Measurements from ENCODE around the gene RGS1.

RGS1 gene

DNA sequence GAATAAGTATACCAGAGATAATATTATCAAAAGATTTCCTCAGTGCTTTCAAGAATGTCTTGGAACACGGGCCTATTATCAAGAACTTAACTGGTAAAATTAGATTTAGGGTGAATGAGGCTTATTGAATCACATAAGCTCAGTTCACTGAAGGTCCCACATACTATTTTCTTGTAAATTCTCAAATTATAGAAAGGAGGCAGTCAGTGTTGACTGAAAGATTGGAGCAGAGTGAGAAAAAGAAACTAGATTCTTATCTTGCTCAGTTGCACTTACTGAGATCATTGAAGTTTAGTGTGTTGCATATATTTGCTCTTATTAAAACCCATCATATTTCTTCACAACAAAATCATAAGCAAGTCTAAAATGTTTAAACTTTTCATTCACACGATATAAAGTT lies 3.9 kb upstream of the RGS1 start:
- CTCF ChIA-PET, result interaction anchor here (0.6 kb wide), 1 partner anchor 98 kb away, joined by 3 read pairs; no protein-coding TSS in a partner anchor
- POLR2A ChIA-PET, result interaction anchor here (0.7 kb wide), 1 partner anchor 180 kb away, joined by 7 read pairs; no protein-coding TSS in a partner anchor
- TF ChIP-seq ZNF19 (tag by site-specific recombination; IDR thresholded peaks at IDR 0.05; ENCODE audit: low read depth) (no peak), FEZF1 (tag by site-specific recombination; IDR thresholded peaks at IDR 0.05) (no peak), YY2 (tag by site-specific recombination; IDR thresholded peaks at IDR 0.05) (no peak), TSHZ1 (tag by site-specific recombination; IDR thresholded peaks at IDR 0.05; ENCODE audit: borderline replicate concordance) (no peak), ZNF571 (tag by site-specific recombination; IDR thresholded peaks at IDR 0.05) (no peak)
- no peaks in the 10 kb centered on the region for H3K9me3 ChIP-seq (ENCODE audit: control insufficient read depth, insufficient read depth, low read depth, low read length)
- no peak overlapping the region for H3K4me3 ChIP-seq (ENCODE audit: low read depth, low read length)
- H3K27ac ChIP-seq (ENCODE audit: extremely low read depth, low read depth, low read length), result no peak overlapping the region
- no peaks in the 10 kb centered on the region for H3K36me3 ChIP-seq (ENCODE audit: control insufficient read depth in 2 of 2, insufficient read depth in 1 of 2, low read length in 2 of 2)
- no peaks in the 10 kb centered on the region for H3K4me1 ChIP-seq (ENCODE audit: control insufficient read depth, insufficient read depth, low read length)

- ChIA-PET CTCF (no interaction called here), POLR2A (no interaction called here)
- Histone ChIP-seq H3K4me1 (ENCODE audit: control insufficient read depth, insufficient read depth, low read length) (no peaks in the 10 kb centered on the region), H3K27ac (ENCODE audit: extremely low read depth, low read depth, low read length) (no peak overlapping the region), H3K9me3 (ENCODE audit: control insufficient read depth, insufficient read depth, low read depth, low read length) (no peaks in the 10 kb centered on the region), H3K4me3 (ENCODE audit: low read depth, low read length) (no peak overlapping the region), H3K36me3 (ENCODE audit: control insufficient read depth in 2 of 2, insufficient read depth in 1 of 2, low read length in 2 of 2) (no peaks in the 10 kb centered on the region)
- TF ChIP-seq ZNF202 (tag by site-specific recombination; IDR thresholded peaks at IDR 0.05; ENCODE audit: borderline replicate concordance), result no peak
These were observed 2.1 kb upstream of the RGS1 start for GRCh38 chr1:192573499-192573898.

GRCh38 chr1:192574073-192574472 lies 1.5 kb upstream of the RGS1 start:
- TF ChIP-seq ZNF792 (tag by site-specific recombination; IDR thresholded peaks at IDR 0.05) (no peak), SCRT2 (tag by site-specific recombination; IDR thresholded peaks at IDR 0.05) (no peak), ZNF140 (tag by site-specific recombination; IDR thresholded peaks at IDR 0.05) (no peak), ZNF18 (tag by site-specific recombination; IDR thresholded peaks at IDR 0.05) (no peak), BCL11B (tag by site-specific recombination; IDR thresholded peaks at IDR 0.05; ENCODE audit: low read depth) (no peak), ZNF223 (tag by site-specific recombination; IDR thresholded peaks at IDR 0.05) (no peak), ZNF777 (tag by site-specific recombination; IDR thresholded peaks at IDR 0.05; ENCODE audit: borderline replicate concordance) (no peak), ZNF214 (tag by site-specific recombination; IDR thresholded peaks at IDR 0.05; ENCODE audit: borderline replicate concordance) (no peak), ZNF544 (tag by site-specific recombination; IDR thresholded peaks at IDR 0.05) (no peak), MEIS1 (CRISPR knock-in tag; IDR thresholded peaks at IDR 0.05; ENCODE audit: borderline replicate concordance) (no peak), GLI4 (tag by site-specific recombination; IDR thresholded peaks at IDR 0.05) (no peak), ZNF561 (tag by site-specific recombination; IDR thresholded peaks at IDR 0.05; ENCODE audit: borderline replicate concordance) (no peak), ZNF121 (tag by site-specific recombination; IDR thresholded peaks at IDR 0.05) (no peak), KLF16 (tag by site-specific recombination; IDR thresholded peaks at IDR 0.05) (no peak), KLF7 (tag by site-specific recombination; IDR thresholded peaks at IDR 0.05; ENCODE audit: borderline replicate concordance) (no peak), ZSCAN30 (tag by site-specific recombination; IDR thresholded peaks at IDR 0.05) (no peak), ZNF549 (tag by site-specific recombination; IDR thresholded peaks at IDR 0.05) (no peak)
- TF ChIP-seq, protein P1, sequence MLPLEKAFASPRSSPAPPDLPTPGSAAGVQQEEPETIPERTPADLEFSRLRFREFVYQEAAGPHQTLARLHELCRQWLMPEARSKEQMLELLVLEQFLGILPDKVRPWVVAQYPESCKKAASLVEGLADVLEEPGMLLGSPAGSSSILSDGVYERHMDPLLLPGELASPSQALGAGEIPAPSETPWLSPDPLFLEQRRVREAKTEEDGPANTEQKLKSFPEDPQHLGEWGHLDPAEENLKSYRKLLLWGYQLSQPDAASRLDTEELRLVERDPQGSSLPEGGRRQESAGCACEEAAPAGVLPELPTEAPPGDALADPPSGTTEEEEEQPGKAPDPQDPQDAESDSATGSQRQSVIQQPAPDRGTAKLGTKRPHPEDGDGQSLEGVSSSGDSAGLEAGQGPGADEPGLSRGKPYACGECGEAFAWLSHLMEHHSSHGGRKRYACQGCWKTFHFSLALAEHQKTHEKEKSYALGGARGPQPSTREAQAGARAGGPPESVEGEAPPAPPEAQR (tag by site-specific recombination; IDR thresholded peaks at IDR 0.05), result no peak
- TF ChIP-seq, protein P2, sequence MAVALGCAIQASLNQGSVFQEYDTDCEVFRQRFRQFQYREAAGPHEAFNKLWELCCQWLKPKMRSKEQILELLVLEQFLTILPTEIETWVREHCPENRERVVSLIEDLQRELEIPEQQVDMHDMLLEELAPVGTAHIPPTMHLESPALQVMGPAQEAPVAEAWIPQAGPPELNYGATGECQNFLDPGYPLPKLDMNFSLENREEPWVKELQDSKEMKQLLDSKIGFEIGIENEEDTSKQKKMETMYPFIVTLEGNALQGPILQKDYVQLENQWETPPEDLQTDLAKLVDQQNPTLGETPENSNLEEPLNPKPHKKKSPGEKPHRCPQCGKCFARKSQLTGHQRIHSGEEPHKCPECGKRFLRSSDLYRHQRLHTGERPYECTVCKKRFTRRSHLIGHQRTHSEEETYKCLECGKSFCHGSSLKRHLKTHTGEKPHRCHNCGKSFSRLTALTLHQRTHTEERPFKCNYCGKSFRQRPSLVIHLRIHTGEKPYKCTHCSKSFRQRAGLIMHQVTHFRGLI (tag by site-specific recombination; IDR thresholded peaks at IDR 0.05), result no peak
- ChIA-PET CTCF (interaction anchor here (0.7 kb wide), 1 partner anchor 97 kb away, joined by 4 read pairs; no protein-coding TSS in a partner anchor), POLR2A (no interaction called here)
- H3K9me3 ChIP-seq (ENCODE audit: control insufficient read depth, insufficient read depth, low read depth, low read length), result no peaks in the 10 kb centered on the region
- H3K4me3 ChIP-seq (ENCODE audit: low read depth, low read length), result no peak overlapping the region
- H3K4me1 ChIP-seq (ENCODE audit: control insufficient read depth, insufficient read depth, low read length), result no peaks in the 10 kb centered on the region
- H3K27ac ChIP-seq (ENCODE audit: extremely low read depth, low read depth, low read length), result no peak overlapping the region
- H3K36me3 ChIP-seq (ENCODE audit: control insufficient read depth in 2 of 2, insufficient read depth in 1 of 2, low read length in 2 of 2), result no peaks in the 10 kb centered on the region

Measured in HEK293 (cell line).